ENCODE measurements around the gene MAP3K4. TPM values are rescaled to one million over a fixed set of nuclear protein-coding genes. Genes with fewer than 3 reads are reported as not detected.

MAP3K4 gene
- total and polyA plus RNA-seq, 12 donors: 11.9 to 37.0 (median 18.8) TPM

DNA sequence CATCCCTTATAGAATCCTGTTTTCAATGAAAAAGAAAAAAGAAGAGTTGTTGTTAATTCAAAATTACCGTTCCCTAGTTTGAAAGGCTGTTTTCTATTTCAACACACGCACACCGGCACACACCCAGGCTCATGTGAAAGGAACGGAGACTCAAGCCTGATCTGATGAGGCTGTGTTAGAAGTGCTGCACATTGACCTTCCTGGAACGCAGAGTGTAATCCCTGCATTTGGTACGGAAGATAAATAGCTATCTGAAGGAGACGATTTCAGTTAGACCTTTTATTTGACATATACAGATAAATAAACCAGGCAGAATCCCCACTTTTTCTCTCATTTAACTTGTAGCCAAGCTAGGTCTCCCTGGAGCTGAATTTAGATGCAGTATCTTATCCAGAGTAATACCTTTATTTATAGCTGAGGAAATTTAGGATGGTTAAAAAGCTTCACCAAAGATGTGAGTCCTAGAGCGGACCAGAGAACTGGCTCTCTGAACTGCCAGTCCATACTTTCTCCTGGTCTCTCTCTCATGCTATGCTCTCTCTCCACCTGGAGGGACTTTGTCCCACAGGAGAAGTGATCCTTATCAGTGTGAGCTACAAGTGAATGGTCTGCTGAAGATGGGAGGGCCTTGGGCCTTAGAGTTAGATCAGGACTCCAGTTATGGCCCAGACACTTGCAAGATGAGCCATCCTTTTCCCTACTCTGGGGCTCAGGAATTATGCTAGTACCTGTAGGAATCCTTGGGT is 30.6 kb downstream of the MAP3K4 start:
- intact Hi-C loops (cut with DNase I): no loop called here
- H3K27ac ChIP-seq: no peak overlapping the region
- no peak for DNase-seq
- H3K36me3 ChIP-seq (replicated peaks in 1 of 2): no peaks in the 10 kb centered on the region
- TF ChIP-seq POLR2A (IDR thresholded peaks at IDR 0.05) (no peak), CTCF (IDR thresholded peaks at IDR 0.05) (no peak)
- H3K27me3 ChIP-seq: no peaks in the 10 kb centered on the region
- 88 to 93% (median 89%) methylated on average over 8 of the region's 8 CpGs for WGBS, 4 donors
- no peak overlapping the region for H3K4me3 ChIP-seq
- peaks cover 0 to 9% of the 10 kb centered on the region in 2 donors for H3K4me1 ChIP-seq (replicated peaks in 1 of 2)
- H3K9me3 ChIP-seq (replicated peaks in 1 of 3): no peaks in the 10 kb centered on the region

DNA sequence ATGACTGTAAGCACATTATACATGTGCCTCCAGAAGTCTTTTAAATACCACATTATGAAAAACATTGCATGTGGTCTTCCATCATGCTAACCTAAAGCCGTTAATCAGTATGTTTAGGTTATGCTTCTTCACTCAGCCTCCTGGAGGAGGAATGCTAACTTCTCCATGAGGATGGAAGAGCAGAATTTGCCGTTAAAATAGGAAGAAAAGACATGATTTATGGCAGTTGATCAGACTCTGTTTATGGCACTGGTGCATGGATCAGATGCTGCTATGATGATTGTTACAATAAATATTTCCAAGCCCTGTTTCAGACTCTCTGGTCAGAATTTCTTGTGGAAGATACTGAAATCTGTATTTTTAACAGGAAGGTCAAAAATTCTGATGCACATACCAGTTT is 31.7 kb downstream of the MAP3K4 start:
- 68 to 78% (median 71%) methylated on average over 2 of the region's 2 CpGs for WGBS, 4 donors
- DNase-seq: no peak
- TF ChIP-seq CTCF (IDR thresholded peaks at IDR 0.05) (no peak), POLR2A (IDR thresholded peaks at IDR 0.05) (no peak)
- Histone ChIP-seq H3K27ac (no peak overlapping the region), H3K9me3 (replicated peaks in 1 of 3) (no peaks in the 10 kb centered on the region), H3K4me3 (no peak overlapping the region), H3K4me1 (replicated peaks in 1 of 2) (no peaks in the 10 kb centered on the region), H3K36me3 (replicated peaks in 1 of 2) (no peaks in the 10 kb centered on the region), H3K27me3 (no peaks in the 10 kb centered on the region)
- intact Hi-C loops (cut with DNase I): no loop called here

DNA sequence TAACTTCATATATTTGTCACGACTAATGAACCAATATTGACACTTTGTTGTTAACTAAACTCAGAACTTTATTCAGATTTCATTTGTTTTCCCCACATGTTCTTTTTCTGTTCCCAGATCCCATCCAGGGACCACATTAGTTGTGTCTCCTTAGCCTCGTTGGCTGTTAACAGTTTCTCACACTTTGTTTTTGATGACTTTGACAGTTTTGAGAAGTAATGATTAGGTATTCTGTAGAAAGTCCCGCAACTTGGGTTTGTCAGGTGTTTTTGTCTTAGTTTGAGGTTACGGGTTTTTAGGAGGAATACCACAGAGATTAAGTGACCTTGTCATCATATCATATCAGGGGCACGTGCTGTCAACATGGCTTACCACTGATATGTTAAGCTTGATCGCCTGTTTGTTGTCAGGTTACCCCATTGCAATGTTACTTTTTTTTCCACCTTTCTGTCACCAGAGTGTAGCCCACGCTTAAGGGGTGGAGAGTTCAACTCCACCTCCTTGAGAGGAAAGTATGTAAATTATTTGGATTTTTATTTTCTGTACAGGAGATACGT is 32.9 kb downstream of the MAP3K4 start:
- 89 to 91% (median 90%) methylated on average over 8 of the region's 8 CpGs for WGBS, 4 donors
- Histone ChIP-seq H3K36me3 (replicated peaks in 1 of 2) (no peaks in the 10 kb centered on the region), H3K9me3 (replicated peaks in 1 of 3) (no peaks in the 10 kb centered on the region), H3K27ac (no peak overlapping the region), H3K4me3 (no peak overlapping the region), H3K27me3 (no peaks in the 10 kb centered on the region), H3K4me1 (replicated peaks in 1 of 2) (no peaks in the 10 kb centered on the region)
- intact Hi-C loops (cut with DNase I): no loop called here
- no peak for TF ChIP-seq POLR2A (IDR thresholded peaks at IDR 0.05)
- TF ChIP-seq CTCF (IDR thresholded peaks at IDR 0.05): no peak
- no peak for DNase-seq

DNA sequence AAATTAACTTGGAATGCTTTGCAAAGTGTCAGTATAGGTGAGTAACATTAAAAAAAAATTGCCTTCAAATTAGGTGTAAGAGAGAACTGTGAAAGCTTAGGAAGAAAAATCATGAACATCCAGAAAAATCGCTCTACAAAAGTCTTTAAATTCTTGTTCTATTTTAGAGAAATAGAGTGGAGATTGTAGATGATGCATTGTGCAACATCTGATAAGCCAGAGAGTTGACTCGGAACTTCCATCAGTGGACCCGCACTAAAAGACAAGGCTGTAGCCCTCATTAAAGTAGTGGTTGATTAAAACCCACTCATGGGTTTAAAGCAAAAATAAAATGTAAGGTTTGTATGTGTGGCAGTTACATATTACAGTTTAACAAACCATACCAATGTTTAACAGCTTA is 35.8 kb downstream of the MAP3K4 start:
- H3K4me1 ChIP-seq (replicated peaks in 1 of 2): no peaks in the 10 kb centered on the region
- no peak for DNase-seq
- H3K36me3 ChIP-seq (replicated peaks in 1 of 2): no peaks in the 10 kb centered on the region
- no peak overlapping the region for H3K27ac ChIP-seq
- H3K9me3 ChIP-seq (replicated peaks in 1 of 3): no peaks in the 10 kb centered on the region
- no peaks in the 10 kb centered on the region for H3K27me3 ChIP-seq
- intact Hi-C loops (cut with DNase I): no loop called here
- no peak overlapping the region for H3K4me3 ChIP-seq
- no peak for TF ChIP-seq CTCF (IDR thresholded peaks at IDR 0.05)
- no peak for TF ChIP-seq POLR2A (IDR thresholded peaks at IDR 0.05)
- 62 to 75% (median 73%) methylated on average over 3 of the region's 3 CpGs for WGBS, 4 donors
